ENCODE measurements around the gene PLEKHA1.

PLEKHA1 gene

GRCh38 chr10:122481296-122482056, 107.0 kb downstream of the PLEKHA1 start:
- no peak for ATAC-seq
